GM21528 (cell line): Measurements from ENCODE around the gene TENM3.

ENCODE experiments used
- ATAC-seq: cut with Tn5 transposase; IDR thresholded peaks from one replicate; pipeline ENCODE4 v1.9.1; 2021; ENCODE audit warnings: mild to moderate bottlenecking, moderate library complexity; ENCODE audit not compliant: unreplicated experiment, low FRiP score

Gene TENM3

DNA sequence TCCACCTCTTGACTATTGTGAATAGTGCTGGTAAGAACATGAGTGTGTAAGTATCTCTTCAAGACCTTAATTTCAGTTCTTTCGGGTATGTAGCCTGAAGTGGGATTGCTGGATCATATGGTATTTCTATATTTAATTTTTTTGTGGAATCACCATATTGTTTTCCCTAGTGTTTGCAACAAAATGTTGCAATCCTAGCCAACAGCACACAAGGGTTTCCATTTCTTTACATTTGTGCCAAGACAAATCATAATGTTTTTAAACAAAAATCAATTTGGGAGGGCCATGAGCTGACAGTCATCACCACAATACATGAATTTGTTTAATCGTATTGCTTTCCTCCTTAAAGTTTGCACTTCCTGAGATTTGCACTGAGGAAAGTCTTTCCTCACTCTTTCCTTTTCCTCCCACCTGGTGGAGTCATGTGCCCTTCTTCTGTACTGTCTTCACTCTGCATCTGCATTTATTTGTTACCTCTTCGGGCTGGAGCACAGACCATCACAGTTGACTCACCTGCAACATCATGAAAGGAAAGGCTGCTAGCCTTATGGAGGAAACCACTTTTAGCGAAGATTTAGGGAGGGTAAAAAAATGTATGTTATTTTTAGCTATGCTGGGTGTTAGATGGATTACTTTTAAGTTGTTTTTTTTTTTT is 404.6 kb downstream of the TENM3 start:
- ATAC-seq, result no peak

GRCh38 chr4:182648766-182649165 is 405.6 kb downstream of the TENM3 start:
- no peak for ATAC-seq

- no peak for ATAC-seq
Observed at GRCh38 chr4:182649698-182650477, 406.7 kb downstream of the TENM3 start.

GRCh38 chr4:182653596-182653995 is 410.4 kb downstream of the TENM3 start:
- ATAC-seq, result no peak

DNA sequence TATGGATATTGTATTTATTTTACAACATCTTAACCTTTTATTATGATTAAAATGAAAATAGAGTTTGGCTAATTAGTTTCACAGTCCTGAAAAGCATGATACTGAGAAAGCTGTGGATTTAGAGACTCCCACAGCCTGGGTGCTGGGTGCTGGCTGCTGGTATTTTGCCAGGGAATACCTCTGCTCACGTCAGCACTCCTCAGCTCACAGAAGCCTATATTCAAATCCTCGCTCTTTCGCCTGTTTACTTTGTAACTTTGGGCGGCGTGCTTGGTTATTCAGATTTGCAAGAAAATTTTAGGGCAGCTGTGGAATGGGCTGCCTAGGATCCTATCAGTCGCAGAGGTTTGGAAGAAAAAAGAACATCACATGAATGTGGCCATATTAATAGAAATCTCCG is 412.1 kb downstream of the TENM3 start:
- ATAC-seq, result no peak

DNA sequence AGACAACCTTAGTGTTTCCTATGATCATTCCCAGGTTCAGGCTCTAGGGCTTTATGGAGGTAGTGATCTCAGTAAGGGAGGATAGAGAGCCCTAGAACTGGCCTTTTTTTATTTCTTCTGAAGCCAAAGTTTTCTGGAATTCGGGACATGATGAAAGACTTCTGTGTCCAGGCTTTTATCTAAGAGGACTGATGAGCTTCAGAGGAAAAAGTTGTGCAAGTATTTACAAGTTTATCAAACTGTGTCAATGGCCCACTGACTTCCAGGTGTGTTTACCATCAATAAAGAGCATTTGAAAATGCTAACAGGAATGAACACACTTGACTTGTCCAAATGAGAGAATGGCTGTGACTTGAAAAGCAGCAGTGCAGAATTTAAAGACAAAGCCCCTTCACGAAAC is 419.3 kb downstream of the TENM3 start:
- no peak for ATAC-seq

DNA sequence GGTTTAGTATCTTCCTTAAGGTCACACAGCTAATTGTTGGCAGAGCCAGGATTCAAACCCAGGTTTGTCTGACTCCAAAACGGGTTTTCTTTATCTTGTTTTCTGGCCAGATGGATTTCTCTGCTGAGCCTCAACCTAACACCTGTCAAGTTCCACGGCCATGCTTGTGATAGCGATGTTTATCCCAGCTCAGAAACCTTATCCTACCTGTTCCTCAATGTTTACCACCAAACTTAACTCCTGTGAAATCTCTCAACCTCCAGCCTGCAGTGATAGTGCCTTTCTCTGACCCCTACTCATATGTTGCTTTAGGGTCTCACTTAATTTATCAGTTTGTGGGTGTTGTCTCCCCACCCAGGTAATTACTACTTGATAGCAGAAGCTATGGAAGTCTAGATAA is 428.0 kb downstream of the TENM3 start:
- ATAC-seq, result no peak

GRCh38 chr4:182671749-182672148 is 428.5 kb downstream of the TENM3 start:
- ATAC-seq, result no peak

- no peak for ATAC-seq
Observed at GRCh38 chr4:182678590-182678989, 435.4 kb downstream of the TENM3 start.

GRCh38 chr4:182679533-182679932 is 436.3 kb downstream of the TENM3 start:
- no peak for ATAC-seq

DNA sequence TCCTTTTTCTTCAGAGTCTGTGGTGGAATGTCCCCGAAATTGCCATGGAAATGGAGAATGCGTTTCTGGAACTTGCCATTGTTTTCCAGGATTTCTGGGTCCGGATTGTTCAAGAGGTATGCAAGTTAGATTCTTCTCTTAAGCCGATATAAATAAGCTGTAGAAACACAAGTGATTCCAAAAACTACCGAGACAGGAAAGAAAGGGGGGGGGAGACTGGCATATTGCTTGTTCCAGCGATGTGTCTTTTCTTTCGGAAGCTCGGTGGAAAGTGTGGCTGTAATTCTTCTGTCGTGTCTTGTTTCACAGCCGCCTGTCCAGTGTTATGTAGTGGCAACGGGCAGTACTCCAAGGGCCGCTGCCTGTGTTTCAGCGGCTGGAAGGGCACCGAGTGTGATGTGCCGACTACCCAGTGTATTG is 437.0 kb downstream of the TENM3 start:
- no peak for ATAC-seq

GRCh38 chr4:182683661-182684060 is 440.5 kb downstream of the TENM3 start:
- ATAC-seq, result no peak

GRCh38 chr4:182684796-182685195 is 441.6 kb downstream of the TENM3 start:
- ATAC-seq, result no peak

DNA sequence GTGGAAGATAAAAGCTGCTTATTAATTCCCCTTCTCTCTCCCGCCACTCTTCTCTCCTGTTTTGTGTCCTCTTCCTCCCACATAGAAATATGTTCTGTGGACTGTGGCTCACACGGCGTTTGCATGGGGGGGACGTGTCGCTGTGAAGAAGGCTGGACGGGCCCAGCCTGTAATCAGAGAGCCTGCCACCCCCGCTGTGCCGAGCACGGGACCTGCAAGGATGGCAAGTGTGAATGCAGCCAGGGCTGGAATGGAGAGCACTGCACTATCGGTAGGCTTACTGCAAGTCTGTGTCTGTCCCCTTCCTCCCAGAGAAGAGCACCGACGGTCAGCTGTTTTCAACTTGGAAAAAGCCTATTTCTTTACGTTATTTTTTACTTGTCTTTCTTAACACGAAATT is 444.9 kb downstream of the TENM3 start:
- ATAC-seq, result no peak

DNA sequence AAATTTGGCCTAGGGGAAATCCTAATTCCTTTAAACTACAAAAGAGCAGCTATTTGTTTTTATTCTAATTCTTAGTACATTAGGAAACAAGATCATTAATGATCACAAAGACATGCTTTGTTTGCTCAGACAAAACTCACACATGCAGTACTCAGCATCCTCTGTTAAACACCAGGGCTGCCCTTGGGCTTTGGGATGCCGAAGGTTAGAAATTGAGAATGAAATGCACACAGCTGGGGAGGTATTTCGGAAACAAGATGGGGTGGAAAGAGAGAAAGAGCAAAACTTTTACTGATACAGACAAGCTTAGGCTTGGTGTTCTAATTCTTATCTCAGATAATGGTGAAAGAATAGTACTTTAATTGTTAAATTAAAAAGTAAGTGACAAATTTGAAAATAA is 451.3 kb downstream of the TENM3 start:
- ATAC-seq, result no peak

GRCh38 chr4:182695009-182695408 is 451.8 kb downstream of the TENM3 start:
- no peak for ATAC-seq

DNA sequence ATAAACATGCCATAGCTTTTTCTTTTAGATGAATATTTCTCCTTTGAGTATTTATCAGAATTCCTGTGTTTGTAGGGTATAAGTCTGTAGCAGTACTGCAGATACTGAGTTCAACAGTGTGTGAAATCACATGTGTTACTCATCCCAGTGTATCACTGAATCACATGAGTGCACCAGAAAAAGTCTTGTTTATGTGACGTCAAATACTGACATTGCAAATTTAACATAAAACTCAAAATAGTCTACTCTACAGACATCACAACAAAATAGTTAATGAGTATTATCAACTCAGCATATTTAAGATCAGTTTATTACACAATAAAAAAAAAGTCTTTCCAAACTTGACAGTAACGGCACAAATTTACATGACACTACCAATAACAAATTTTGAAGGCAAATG is 452.6 kb downstream of the TENM3 start:
- no peak for ATAC-seq

DNA sequence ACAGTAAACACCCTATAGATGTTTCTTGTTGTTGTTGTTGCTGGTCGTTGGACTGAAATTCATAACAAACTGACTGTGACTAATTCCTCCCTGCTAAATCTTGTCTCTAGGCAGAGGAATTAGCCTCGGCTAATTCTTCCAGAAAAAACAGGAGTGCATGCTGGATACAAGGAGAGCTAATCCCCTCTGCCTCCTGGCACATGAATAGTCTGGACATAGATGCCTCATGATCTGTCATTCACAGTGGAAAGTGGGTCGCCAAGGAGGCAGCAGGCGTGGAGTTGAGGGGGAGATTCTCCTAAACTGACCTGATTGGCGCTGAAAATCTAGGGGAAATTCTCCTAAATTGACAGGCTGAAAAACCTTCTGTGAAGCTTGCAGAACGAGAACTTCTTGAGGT is 453.9 kb downstream of the TENM3 start:
- no peak for ATAC-seq

GRCh38 chr4:182698212-182698611 is 455.0 kb downstream of the TENM3 start:
- ATAC-seq, result no peak

DNA sequence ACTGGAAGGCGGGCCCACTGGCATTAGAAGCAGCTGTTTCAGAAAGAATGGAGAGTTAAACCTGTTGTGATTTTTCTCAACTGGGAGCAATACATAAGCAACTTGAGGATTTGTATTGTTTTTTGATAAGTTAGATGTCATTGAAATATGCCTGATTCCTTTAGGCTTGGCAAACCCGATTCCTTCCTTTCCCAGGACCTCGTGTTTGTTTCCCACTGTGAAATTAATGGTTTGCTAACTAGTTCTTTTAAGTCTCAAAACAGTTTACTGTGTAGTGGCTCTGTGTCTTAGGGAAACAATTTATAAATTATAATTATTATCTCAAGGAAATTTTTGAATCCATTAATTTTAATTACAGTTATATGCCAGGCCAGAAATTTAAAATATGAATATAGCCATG is 456.0 kb downstream of the TENM3 start:
- ATAC-seq, result no peak

- no peak for ATAC-seq
Observed at GRCh38 chr4:182699795-182700194, 456.6 kb downstream of the TENM3 start.
